HG02852 (cell line): ENCODE data around the gene HLA-DRB5.
"Not testable (repeated sequence)": the region's sequence is repeated elsewhere in the genome, so short reads cannot be mapped to it uniquely, and the experiment has no call there.

Experiments used
- ATAC-seq: cut with Tn5 transposase; IDR thresholded peaks from one replicate; pipeline ENCODE4 v1.9.1; 2021; ENCODE audit warnings: mild to moderate bottlenecking, moderate library complexity; ENCODE audit not compliant: unreplicated experiment

HLA-DRB5 gene

DNA sequence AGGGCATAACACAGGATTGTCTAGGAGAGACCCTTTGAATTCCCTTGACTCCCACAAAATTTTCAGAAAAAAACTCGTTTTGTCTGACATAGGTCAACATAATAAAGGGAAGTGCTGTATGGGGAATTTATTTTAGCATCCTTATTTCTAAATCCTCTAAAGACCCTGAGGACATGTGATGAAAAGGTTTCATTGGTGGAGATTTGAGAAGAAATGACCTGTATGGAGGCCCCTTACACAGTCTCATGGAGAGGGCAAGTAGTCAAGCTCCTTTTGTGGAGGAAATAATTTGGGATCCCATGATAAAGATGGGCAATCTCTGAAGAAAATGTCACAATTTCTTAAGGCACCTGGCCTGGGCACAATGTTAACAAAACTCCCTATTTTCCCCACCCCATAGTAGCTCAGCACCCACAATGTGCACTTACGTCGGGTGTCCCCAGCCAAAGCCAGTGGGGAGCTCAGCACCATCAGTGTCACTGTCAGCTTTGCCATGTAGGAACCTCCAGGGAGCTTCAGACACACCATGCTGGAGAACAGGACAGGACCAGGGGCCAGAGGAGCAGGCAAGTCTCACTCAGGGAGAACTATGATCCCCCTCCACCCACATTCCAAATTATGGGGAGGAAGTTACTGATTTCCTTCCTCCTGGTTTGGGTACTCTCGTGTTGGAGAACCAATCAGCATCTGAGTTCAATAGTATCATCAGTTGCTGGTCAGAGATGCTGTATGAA lies at the start of gene HLA-DRB5:
TSS of gene HLA-DRB5 (minus strand) at position 591 of the 734 bp plus-strand sequence. CDS start at position 528, 63 bp downstream.
- ATAC-seq: peak; percentile 48

GRCh38 chr6:32578962-32579361 lies 48.9 kb upstream of the HLA-DRB5 start:
- no peak for ATAC-seq

DNA sequence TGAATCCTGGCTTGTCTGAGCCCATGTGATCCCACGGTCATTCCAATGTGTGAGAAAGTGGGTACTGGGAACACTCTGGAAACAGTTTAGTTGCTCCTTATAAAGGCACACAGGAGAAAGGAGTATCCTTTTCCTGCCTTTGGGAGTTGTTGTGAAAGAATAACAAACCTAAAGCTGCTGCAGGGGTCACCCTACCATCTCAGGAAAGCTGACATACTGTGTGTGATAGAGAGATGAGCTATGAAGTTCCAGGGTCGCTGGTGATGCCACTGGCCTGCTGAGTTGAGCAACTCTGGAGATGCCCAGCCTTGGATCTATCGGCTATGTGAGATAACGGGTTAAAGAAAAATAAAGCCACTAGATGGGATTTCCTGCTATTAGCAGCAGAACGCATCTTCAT lies 47.4 kb upstream of the HLA-DRB5 start:
- ATAC-seq: not testable (repeated sequence)

DNA sequence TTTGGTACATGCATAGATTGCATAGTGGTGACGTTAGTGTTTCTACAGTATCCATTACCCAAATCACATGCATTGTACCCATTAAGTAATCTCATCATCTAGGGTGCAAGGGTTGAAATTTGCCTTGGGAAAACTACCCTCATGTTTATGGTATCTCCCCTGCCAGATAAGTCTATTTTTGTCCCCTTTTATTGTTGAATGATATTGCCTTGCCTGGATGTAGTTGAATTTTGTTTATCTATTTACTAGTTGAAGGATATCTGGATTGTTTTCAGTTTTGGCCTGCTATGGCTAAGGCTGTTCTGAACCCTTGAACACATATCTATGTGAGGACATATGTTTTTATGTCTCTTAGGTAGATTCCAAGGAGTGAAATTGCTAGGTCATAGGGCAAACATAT lies 46.2 kb upstream of the HLA-DRB5 start:
- no peak for ATAC-seq

DNA sequence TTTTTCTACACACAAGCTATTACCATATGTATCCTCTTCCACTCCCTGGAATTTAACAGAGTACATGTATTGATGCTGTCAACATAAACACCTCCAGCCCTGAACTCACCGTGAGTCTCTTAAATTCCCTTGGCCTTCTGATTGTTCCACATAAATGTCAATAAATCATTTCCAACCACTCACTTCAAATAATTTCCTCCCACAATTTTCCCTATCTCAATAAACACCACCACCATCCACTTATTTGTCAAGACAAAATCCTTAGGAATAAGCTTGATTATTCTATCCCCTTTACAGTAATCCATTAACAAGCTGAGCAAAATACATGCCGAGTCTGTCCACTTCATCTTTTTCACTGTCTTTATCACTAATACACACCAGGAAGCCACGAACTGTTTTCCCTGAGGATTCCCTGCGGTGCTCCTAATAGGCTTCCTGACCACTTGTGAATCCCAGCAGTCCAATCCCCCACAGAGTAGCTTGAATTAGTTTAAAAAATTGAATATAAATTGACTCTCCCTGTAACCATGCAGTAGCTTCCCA lies 40.3 kb upstream of the HLA-DRB5 start:
- ATAC-seq: no peak

DNA sequence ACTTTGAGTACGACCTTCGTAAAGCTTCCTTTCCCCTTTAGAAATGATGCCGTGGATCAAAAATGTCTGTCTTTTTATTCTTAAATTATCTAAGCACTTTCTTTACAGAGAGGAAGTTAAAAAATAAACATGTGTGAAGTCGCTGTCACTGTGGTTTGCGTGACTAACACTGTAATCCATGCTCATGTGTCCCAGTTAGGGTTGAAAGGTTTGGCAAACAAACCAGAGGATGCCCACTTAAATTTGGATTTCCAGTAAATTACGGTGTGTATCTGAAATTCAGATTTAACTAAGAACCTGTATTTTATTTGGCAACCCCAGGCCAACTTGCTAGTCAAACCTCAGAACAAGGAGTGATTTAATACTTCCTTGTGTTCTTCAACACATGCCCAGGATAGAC lies 38.5 kb upstream of the HLA-DRB5 start:
- ATAC-seq: no peak

GRCh38 chr6:32566957-32567356 lies 36.9 kb upstream of the HLA-DRB5 start:
- no peak for ATAC-seq

- ATAC-seq: no peak
Measured at GRCh38 chr6:32565511-32565910, 35.4 kb upstream of the HLA-DRB5 start.

- no peak for ATAC-seq
Measured at GRCh38 chr6:32562940-32563339, 32.9 kb upstream of the HLA-DRB5 start.

DNA sequence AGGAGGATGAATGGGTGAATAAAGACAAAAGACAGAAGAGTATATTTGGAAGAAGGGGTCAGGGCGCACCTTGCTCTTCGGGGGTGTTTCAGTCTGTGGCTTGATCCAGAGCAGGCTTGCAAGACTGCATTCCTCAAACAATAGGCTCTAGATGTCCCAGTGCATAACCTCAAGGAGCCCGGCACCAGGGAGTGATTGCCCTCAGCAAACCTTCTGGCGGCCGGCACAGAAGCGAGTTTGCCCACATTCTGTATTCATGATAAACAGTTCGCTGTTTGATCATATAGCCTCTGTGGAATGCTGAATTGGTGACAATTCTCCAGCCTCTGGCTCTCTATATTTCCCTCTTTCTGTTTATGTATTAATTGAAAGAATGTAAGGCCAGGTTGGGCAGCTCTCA lies 29.7 kb upstream of the HLA-DRB5 start:
- no peak for ATAC-seq

DNA sequence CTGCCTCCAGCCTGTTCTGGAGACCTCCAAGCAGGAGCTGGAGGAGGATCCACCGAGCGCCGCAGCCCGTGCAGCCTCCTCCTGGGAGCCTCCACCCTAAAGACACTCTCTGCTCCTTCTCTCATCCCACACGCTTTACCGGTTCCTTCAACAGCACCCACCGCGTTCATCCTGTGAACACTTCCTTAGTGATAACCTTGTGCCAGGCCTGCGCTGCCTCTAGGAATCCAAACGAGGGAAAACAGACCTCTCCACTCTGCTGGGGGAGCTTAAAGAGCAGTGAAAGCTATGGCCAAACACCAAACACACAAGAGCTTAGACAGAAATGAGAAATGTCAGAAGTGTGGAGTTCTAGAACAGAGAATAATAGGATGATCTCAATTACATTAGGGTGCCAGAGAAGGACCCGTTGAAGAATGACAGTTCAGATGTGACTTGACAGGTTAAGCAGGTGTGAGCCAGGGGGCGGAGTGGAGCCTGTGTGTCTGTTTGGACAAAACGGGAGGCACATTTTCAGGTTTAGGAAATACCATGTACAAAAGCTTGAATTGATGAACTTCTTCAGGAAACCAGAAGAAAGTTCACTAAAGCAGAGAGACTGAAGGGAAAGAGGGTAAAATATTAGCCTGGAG lies 28.5 kb upstream of the HLA-DRB5 start:
- no peak for ATAC-seq

GRCh38 chr6:32554116-32554965 lies 24.3 kb upstream of the HLA-DRB5 start:
- ATAC-seq: no peak

DNA sequence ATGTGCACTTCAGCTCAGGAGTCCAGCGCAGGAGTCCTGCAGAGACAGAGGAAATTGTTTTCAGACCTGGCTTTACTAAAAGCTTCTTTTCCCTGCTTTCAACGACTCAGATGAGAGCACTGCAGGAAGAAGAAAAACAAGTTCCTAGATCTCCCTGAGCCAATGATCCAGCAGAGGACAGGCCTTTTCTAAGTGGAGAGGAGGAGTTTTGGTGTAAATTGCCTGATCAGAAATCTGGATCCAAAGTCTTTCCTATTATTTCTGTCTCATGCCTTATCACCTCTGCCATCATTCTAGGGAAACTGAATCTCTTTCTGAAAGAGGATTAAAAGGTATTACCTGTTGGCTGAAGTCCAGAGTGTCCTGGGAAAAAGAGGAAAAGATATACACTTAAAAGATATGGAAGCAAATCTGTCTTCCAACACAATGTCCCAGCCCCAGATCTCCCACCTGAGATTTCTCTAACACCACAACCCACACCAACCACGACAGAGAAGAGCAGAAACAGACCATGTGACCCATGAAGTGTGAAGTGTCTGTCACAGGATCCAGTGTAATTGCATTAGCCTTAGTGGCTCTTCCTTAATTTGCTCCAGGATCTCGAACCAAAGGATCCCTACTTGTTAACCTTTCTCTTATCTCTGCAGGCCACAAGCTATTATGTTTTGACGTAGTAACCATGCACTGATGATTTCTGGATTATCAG lies 23.1 kb upstream of the HLA-DRB5 start:
- ATAC-seq: no peak

DNA sequence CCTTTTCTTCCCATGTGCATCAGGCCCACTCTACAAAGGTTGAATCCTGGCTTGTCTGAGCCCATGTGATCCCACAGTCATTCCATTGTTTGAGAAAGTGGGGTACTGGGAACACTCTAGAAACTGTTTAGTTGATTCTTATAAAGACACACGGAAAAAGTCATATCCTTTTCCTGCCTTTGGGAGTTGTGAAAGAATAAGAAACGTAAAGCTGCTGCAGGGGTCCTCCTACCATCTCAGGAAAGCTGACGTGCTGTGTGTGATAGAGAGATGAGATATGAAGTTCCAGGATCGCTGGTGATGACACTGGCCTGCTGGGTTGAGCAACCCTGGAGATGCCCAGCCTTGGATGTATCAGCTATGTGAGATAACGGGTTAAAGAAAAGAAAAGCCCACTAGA lies 21.3 kb upstream of the HLA-DRB5 start:
- no peak for ATAC-seq

DNA sequence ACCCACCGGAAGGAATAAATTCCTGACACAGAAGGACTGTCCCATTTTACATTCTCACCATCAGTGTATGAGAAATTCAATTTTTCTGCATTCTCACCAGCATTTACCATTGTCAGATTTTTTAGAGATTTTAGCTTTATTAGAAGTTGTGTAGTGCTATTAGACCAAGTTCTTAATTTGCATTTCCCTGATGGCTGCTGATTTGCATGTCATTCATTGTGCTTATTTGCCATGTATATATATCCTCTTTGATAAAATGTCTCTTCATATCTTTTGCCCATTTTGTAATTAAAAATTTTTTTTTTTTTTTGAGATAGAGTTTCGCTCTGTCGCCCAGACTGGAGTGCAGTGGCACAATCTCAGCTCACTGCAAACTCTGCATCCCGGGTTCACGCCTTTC lies 9.8 kb upstream of the HLA-DRB5 start:
- no peak for ATAC-seq

GRCh38 chr6:32530431-32530793 lies 325 bp upstream of the HLA-DRB5 start:
- not testable (repeated sequence) for ATAC-seq

DNA sequence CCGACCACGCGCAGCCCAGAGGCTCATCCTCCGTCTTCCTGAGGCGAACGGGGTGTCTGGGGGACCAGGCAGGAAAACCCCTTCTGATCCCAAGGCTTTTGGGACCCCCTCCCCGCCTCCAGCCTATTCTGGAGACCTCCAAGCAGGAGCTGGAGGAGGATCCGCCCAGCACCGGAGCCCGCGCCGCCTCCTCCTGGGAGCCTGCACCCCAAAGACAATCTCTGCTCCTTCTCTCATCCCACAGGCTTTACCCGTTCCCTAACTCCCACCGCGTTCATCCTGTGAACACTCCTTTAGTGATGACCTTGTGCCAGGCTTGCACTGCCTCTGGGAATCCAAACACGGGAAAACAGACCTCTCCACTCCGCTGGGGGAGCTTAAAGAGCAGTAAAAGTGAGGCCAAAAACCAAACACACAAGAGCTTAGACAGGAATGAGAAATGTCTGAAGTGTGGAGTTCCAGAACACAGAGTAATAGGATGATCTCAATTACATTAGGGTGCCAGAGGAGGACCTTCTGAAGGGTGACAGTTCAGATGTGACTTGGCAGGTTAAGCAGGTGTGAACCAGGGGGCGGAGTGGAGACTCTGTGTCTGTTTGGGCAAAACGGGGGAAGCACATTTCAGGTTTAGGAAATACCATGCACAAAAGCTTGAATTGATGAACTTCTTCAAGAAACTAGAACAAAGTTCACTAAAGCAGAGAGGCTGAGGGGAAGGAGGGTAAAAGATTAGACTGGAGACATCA lies 7.6 kb downstream of the HLA-DRB5 start:
- no peak for ATAC-seq

DNA sequence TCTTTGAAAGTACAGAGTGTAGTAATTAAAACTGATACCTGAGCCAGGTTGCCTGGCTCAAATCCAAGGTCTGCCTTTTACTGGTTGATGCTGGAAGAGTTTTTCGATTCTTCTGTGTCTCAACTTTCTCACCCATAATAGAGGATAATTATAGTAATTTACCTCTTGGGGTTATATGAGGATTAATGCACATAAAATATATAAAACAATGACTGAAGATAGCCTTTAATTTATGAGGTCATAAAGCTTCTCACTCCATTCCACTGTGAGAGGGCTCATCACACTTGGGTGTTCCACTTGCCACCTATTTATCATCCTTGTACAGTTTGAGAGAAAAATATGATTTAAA lies 10.2 kb downstream of the HLA-DRB5 start:
- ATAC-seq: no peak

DNA sequence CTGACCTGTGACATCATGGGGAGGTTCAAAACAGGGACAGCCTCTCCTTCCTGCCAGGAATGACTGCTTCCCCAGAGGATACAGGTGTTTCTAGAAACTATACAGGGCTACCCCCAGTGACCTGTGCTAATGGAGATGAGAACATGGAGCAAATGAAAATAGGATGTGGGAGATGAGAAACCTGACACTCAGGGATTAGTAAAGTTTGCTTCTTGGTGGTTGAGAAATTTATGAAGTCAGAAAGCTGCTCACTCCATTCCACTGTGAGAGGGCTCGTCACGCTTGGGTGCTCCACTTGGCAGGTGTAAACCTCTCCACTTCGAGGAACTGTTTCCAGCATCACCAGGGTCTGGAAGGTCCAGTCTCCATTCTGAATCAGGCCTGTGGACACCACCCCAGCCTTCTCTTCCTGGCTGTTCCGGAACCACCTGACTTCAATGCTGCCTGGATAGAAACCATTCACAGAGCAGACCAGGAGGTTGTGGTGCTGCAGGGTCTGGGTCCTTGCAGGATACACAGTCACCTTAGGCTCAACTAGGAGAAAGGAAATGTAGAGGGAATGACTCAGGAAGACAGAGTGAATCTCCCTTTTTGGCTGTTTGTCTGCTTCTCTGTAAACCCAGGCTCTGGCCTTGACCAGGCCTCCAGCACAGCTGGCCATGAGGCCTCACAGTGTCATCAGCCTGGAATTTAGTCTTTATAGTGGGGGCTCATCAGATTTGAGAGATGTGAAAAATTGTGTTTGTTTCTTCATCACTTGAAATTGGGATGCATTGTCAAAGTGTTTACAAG lies 10.8 kb downstream of the HLA-DRB5 start:
- no peak for ATAC-seq
